HG03139 (cell line): ENCODE data around the gene CNNM4.

Source experiments
- ATAC-seq: cut with Tn5 transposase; IDR thresholded peaks from one replicate; pipeline ENCODE4 v1.9.1; 2021; ENCODE audit not compliant: unreplicated experiment

Gene CNNM4

DNA sequence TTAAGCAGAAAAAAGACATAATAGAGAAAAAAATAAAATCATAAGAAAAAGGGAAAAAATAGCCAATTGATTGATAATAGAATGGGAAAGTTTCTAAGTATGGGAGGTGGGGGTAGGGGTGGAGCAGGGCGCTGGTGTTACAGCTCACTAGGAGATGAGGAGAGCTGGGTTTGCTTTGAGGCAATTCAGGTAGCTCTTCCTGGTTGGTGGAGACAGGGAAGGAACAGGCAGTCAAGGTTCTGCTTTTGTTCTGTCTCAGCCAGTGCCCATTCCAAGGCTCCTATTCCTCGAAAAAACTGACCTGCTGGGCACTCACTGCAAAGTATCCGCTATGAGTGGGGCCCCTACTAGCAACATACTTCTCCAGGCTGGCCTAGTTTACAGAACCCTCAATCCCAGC is 1.7 kb upstream of the CNNM4 start:
- no peak for ATAC-seq

DNA sequence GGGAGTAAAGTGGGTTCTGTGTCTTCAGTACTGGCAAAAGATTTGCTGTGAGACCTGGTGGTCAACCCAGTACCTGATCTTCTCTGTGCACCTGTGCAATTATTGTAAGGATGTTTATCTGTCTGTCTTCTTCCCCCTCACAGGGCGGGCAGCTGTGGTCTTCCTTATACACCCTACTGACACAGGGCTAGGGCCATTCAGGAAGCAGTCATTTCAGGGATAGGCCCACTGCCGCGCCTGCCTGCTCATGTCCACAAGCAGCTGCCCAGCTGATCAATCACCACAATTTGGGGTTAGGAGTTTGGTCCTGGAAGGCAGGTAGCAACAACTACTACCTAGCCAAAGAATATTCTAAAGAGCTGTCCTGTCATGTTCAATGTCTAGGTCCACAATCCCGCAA is 1.2 kb upstream of the CNNM4 start:
- ATAC-seq: no peak

DNA sequence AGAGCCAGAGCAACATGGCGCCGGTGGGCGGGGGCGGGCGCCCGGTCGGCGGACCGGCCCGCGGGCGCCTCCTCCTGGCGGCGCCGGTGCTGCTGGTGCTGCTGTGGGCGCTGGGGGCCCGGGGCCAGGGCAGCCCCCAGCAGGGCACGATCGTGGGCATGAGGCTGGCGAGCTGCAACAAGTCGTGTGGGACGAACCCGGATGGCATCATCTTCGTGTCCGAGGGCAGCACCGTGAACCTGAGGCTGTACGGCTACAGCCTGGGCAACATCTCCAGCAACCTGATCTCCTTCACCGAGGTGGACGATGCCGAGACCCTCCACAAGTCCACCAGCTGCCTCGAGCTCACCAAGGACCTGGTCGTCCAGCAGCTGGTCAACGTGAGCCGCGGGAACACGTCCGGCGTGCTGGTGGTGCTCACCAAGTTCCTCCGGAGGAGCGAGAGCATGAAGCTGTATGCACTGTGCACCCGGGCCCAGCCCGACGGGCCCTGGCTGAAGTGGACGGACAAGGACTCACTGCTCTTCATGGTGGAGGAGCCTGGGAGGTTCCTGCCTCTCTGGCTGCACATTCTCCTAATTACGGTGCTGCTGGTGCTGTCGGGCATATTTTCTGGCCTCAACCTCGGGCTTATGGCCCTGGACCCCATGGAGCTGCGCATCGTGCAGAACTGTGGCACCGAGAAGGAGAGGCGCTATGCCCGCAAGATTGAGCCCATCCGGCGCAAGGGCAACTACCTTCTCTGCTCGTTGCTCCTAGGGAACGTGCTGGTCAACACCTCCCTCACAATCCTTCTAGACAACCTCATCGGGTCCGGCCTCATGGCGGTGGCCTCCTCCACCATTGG is 507 bp downstream of the CNNM4 start:
- ATAC-seq: no peak

DNA sequence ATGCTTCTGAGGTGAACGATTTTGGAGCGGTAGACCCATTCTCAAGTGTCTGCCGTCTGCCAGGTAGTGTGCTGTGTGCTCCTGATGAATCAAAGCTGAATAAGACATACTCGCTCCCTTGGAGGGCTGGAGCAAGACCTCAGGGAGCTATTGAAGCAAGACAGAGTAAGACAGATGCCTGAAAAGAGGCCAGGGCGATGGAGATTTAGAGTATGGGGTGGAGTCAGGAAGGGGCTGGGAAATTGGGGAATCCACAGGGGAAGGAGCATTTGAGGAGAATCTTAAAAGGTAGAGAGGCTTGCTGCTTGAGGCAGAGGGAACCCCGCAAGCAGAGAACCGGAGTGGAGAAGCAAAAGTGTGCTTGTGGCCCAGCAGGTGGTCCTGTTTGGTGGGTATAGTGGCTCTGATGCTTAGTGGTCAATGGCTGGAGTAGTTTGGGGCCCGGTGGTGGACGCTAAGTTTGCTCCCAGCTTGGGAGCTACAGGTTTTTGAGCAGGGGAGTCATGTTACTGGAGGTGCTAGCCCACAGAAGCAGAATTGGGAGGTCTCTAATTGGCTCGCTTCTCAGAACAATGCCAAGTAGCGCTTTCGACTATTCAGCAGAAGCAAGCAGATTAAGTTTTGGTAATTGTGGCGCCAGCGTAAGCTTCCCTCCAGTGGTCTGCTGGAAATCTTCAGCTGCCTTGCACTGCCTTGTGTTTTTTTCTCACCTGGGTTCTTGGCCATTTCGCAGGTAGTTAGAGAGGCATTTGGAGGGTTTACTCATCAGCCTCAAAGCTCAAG is 2.0 kb downstream of the CNNM4 start:
- ATAC-seq: no peak

DNA sequence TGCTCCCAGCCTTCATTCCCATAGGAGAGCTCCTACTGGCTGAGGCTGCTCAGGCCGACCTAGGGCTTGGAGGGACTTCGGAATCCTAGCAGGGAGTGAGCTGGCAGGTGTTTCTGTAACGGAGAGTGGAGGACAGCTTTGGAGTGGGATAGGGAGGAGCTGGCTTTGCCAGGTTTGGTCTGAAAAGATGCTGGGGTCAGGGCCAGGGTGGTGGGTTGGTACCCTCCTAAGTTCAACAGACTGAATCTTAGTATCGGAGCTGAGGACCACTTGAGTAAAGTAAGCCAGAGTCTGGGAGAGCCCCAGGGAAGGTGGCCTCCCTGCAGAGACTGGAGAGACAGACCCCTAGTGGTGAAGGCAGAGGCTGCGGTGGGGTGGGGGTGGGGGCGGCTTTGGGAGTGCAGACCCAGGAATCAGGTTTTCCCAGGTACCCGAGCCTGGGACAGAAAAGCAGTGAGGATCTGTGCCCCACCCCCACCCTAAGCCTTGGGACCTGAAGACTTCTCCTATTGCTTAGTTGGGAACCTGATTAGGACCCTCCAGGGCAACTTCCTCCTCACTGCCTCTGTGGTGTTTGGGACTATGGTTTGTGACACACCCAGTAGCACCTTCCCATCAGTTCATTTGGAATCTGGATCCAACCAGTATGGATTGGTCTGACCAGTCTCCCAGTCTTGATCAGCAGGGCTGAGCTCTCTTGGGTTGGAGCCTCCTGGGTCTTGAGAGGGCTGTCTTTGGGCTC is 3.0 kb downstream of the CNNM4 start:
- no peak for ATAC-seq

DNA sequence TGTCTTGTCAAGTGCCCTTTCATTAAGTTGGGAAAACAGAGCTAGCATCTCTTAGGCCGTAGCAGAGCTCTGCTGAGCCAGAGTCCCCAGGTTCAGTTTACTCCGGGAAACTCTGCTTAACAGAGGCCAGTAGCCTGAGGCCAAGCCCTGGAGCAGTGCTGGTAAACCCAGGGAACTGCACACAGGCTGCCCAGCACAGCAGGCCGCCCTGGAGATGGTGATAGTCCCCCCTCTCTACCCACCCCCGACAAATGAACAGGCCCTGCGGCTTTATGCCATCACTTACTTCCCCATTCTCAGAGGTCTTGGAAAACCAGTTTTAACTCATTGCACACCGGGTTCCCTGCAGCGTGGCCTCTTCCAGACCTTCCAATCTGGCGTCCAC is 3.5 kb downstream of the CNNM4 start:
- ATAC-seq: no peak

DNA sequence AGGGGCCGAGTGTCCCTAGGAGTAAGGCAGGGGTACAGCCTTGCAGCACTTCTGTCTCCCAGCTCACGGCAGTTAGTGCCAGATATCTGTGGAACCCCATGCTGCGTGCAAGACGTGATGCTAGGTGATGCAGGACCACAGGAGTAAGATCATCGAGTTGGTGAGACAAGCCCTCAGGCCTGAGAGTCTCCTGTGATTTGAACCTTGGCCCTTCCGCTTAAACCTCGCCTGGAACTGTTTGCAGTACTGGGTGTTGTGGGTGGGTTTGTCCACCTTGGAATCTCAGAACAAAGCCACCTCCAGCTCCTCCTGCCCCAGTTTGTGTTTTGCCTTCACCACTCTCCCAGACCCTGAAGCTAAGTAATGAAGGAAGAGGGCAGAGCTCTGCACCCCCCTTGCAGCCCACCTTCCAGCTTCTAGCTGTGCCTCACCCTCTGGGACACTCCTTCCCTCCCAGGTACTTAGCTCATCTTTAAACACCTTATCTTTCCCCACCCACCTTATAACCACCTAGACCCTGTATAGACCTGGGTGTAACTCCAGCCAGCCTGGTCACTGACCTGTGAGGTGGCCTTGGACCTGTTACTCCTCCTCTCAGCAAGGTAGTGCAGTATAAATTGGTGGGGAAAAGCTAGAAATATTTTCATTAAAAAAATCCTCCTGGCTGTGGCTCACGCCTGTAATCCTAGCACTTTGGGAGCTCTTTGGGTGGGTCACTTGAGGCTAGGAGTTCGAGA is 6.6 kb downstream of the CNNM4 start:
- ATAC-seq: no peak

DNA sequence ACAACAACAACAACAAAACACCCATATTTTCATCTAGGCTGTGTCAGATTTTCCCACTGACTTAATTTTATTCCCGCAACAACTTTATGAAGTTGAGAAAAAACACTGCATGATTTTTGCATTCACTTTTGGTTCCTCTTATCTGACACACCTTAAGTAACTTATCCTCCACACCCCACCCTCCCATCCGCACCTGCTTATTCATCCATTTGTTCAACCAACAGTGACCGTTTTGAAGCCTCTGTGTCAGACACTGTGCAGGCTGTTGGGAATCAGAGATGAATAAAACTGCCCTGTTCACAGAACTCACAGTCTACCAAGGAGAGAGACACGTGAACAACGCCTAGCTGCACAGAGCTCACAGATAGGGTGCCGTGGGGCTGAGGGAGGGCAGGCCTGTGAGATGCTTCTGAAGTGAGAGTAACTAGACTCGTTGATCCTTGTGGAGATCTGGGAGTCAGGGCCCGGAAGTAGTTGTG is 7.4 kb downstream of the CNNM4 start:
- no peak for ATAC-seq

DNA sequence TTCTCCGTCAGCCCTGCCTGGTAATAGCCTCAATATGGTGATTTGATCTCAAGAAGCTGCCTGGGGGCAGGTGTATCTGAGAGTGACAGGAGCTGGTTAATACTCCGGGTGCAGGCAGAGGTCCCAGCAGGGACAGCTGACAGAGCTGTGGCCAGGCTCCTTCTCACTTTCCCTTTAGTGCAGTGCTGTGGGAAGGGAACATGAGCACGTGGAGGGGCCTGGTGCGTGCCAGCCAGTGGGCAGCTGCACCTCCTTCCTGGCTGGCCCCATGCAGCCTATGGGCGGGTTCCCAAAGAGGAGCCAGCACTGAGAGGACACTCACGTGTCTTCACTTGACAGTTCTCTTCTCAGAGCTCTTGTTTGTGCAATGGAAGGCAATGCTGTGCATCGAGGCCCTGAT is 9.1 kb downstream of the CNNM4 start:
- ATAC-seq: no peak

DNA sequence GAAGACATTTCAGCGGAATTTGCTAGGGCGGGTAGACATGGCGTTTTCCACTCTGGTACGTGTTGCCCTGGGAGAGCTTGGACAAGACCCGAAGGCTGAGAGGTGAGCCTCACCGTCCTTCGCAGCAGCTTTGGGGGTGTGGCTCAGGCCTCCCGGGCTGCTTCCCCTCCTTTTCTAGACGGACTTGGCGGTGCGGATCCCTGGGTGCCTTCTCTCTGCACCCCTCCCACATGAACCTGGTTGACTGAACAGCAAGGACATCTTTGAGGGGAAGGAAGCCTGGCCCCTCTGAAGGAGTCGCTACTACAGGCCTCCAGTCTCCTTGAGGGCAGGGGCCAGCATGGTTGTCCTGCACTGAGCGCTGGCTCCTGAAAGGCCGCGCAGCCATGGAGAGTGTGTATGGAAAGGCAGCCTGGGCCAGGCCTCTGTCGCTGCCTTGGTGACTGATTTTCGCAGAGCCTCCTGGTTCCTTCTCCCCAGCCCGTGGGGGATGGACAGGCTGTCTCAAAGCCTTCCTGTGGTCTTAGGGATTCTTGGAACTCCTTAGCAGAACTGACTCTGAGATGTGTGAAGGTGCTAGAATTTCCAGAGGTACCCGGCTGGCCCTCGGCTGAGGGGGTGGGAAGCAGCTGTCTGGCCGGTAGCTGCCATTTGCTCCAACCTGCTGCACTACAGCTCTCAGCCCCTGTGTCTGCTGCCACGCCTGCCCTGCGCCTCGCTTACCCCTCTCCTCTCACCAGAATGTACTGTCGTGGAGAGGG is 9.9 kb downstream of the CNNM4 start:
- no peak for ATAC-seq

DNA sequence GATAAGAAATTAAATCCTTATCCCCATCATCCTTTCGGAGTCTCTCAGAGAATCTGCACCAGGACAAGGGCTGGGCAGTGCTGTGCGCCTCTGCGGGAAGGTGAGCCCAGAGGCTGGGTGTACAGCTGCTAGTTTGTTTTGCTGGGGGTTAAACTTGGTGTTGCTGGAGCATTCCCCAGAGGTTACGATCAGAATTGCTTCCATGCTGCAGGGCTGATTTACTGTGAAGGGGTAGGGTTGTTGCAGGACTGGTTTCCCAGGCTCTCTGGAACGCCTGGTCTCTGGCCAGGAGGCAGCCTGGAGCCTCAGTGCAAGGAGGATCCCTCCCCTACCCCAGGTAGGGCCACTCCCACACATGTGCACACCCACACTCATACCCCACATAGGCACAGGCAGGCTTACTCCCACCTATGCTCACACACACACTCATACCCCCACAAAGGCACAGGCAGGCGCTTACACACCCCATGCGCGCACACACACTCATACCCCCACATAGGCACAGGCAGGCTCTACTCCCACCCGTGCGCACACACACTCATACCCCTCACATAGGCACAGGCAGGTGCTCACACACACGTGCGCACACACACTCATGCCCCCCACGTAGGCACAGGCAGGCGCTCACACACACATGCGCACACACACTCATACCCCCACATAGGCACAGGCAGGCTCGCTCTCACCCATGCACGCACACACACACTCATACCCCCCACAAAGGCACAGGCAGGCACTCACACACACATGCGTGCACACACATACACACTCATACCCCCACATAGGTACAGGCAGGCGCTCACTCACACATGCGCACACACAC is 11.3 kb downstream of the CNNM4 start:
- ATAC-seq: no peak

DNA sequence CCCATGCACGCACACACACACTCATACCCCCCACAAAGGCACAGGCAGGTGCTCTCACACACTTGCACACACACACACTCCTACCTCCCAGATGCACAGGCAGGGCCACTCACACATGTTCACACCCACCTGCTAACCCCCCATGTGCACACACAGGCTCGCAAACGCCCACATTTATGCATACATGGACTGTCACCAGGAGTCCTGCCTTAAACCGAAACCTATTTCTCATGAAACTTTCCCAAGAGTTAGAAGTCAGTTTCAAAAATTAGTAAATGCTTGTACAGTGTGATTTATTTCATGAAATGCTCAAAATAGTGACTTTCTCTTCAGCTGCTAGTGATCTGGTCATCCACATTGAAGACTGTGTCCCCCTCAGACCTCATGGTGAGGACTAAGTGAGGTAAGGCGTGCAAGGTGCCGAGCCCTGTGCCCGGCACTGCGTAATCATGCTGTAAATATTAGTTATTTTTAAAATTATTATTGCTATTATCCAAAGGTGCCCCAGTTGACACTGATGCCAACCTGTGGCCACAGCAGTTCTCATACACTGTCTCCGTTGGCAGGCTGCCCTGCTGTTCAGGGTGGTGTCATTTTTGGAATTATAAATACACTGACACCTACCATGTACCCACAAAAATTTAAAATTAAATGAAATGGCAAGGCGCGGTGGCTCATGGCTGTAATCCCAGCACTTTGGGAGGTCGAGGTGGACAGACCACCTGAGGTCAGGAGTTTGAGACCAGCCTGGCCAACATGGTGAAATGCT is 12.4 kb downstream of the CNNM4 start:
- no peak for ATAC-seq

DNA sequence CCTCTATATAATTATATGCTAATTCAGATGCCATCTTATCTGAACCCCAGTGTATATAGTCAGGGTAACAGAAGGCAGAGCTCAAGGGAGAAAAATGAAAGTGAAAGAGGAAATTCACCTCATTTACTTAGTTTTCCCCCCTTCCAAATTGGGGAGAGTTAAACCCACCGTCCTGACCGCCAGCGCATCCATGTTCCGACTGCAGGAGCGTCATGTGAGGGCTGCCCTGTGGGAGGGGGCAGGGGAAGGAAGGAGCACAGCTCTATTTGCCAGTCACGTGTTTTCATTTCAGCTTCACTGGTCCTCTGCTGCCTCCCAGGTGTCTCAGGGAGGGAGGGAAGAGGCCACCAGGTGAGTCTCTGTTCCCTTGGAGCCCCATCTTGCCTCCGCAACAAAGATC is 13.2 kb downstream of the CNNM4 start:
- no peak for ATAC-seq

DNA sequence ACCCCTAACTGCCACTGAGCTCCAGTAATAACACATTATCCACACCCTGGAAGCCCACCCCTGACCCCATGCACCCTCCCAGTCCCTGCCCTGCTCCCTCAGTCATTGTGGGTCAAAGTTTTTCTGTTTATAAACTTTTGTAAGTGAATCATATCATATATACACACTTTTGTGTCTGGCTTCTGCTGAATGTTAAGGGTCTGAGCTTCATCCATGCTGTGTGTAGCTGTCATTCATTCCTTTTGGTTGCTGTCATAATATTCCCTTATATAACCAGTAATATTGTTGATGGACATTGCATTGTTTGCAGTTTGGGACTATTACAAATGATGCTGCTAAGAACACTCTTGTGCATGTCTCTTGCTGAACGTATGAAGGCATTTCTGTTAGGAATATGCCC is 14.5 kb downstream of the CNNM4 start:
- no peak for ATAC-seq

DNA sequence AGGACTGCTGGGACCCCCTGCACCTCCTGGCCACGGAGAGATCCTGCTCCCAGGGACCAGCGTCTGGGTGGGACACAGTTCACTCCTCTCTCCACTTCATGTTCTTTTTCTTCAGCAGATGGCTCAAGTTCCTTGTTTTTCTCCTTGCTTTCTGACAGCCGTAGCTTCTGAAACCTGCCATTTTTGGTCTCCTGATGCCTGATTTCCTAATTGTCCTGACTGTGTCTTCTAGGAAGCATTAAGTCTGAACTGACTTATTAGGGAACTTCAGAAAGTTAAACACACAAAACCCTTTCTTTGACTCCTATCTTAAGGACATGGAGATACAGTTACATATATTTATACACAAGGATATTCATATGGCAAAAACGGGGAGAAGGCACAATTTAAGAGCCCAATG is 22.7 kb downstream of the CNNM4 start:
- ATAC-seq: no peak

DNA sequence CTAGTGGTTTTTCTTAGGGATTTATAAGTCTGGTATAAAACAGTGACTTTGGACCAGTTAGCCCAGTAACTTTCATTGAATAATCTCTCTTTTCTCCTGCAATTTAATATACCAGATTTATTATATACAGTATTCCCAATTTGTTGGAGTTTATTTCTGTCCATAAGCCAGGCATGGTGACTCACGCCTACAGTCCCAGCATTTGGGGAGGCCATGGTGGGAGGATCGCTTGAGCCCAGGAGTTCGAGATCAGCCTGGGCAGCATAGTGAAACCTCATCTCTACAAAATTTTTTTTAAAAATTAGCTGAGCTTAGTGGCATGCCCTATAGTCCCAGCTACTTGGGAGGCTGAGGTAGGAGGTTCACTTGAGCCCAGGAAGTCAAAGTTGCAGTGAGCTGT is 26.7 kb downstream of the CNNM4 start:
- ATAC-seq: no peak

DNA sequence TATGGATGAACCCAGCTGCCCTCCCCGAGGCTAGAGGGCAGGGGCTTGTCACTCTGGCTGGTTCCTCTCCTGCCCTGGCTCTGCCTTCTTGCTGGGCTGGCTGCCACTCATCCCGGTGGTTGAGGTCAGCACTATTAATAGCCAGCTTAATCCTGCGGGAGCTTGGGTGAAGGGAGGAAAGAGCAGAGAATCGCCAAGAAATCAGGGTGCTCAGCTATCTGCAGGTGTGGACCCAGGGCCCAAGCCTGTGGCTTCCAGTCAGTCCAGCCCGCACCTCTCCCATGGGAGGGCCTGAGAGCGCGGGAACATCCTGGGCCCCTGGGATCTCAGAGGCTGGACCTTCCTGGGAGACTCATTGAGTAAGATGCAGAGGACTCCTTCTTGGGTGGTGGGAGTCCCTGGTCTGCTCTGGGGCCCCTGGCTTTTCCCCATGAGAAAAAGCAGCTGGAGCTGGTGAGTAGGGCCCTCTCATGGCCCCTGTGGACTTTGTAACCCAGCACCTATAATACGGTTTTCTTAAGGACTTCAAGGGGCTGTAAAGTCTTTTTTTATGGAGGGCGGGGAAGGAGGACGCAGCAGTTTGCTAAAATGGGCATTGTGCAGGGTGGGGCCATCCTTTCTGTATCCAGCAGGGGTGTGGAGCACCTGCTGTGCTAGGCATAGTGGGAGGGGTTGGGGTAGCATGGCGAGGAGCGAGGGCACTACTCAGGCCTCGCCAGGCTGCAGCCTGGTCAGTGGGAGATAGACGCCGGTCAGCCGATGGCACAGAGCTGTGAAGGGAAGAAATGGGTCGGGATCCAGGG is 27.9 kb downstream of the CNNM4 start:
- ATAC-seq: no peak

DNA sequence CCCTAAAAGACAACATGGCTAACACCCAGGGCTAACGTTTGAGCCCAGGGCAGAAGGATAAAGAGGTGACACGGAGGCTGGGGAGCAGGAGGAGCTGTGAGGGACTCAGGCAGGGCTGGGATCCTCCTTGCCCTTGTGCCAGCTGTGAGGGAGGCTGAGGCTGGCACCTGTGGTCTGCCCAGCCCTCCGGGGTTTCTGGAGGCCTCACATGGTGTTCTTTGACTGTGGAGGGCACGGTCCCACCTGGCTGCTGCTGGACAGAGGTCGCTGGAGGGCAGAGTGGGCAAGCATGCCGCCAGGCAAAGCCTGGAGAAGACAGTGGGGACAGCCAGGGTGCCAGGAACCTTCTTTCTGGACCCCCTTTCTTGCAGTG is 28.5 kb downstream of the CNNM4 start:
- ATAC-seq: no peak
